HEK293 (cell line): ENCODE measurements around the gene PLA2G5.

ENCODE experiments used
- CTCF ChIP-seq: fragments of 450-650 bp; formaldehyde crosslinking; IDR thresholded peaks from 2 replicates; pipeline ENCODE4 v1.5.1; 2016; ENCODE audit warnings: missing biosample characterization, missing genetic modification characterization
- WT1 ChIP-seq: fragments of 450-650 bp; formaldehyde crosslinking; IDR thresholded peaks from 2 replicates; pipeline ENCODE4 v1.5.1; 2016; ENCODE audit warnings: missing biosample characterization, missing genetic modification characterization
- ZBTB20 ChIP-seq: fragments of 450-650 bp; formaldehyde crosslinking; IDR thresholded peaks from 2 replicates; pipeline ENCODE4 v1.5.1; 2016; ENCODE audit warnings: missing biosample characterization, missing genetic modification characterization
- ZNF302 ChIP-seq: fragments of 450-650 bp; formaldehyde crosslinking; IDR thresholded peaks from 2 replicates; pipeline ENCODE4 v1.5.1; 2016; ENCODE audit warnings: missing biosample characterization, missing genetic modification characterization, low read depth
- ZNF37A ChIP-seq: fragments of 450-650 bp; IDR thresholded peaks from 2 replicates; pipeline ENCODE4 v1.5.1; 2018; ENCODE audit warnings: missing biosample characterization, missing genetic modification characterization

GRCh38 chr1:20138346-20138745 is 68.4 kb downstream of the PLA2G5 start:
- TF ChIP-seq CTCF (tag by site-specific recombination): no peak
- no peak for TF ChIP-seq ZNF37A (tag by site-specific recombination)
- TF ChIP-seq ZNF302 (tag by site-specific recombination): no peak
- TF ChIP-seq WT1 (tag by site-specific recombination): no peak
- no peak for TF ChIP-seq ZBTB20 (tag by site-specific recombination)
